ENCODE data around the gene HOXD12. TPM values are rescaled to one million over a fixed set of nuclear protein-coding genes. Genes with fewer than 3 reads are reported as not detected.

The HOXD12 gene
- total RNA-seq, 1 experiment from 2014 or later = 0.27 TPM

- no peak for DNase-seq (ENCODE audit: low read depth, low spot score)
- peak; percentile 76 for ATAC-seq
- no peaks in the 10 kb centered on the region for H3K79me2 ChIP-seq (ENCODE audit: insufficient read depth, low read length)
- no peak within 1 kb of the TSS for H3K27ac ChIP-seq (ENCODE audit: low read depth, low read length)
- TF ChIP-seq REST (IDR thresholded peaks at IDR 0.05; ENCODE audit: low read depth) (no peak), JUND (IDR thresholded peaks at IDR 0.05) (no peak), CTCF (IDR thresholded peaks at IDR 0.05 in 2 of 3, conservative IDR thresholded peaks at IDR 0.05 in 1 of 3; ENCODE audit: borderline replicate concordance in 1 of 3, insufficient read depth in 1 of 3, low read depth in 2 of 3, low read length in 2 of 3) (no peak), EZH2phosphoT487 (IDR thresholded peaks at IDR 0.05; ENCODE audit: borderline replicate concordance) (no peak), POLR2A (IDR thresholded peaks at IDR 0.05; ENCODE audit: borderline replicate concordance, extremely low read depth, insufficient read depth, insufficient read length) (no peak), ZFX (IDR thresholded peaks at IDR 0.05) (no peak), YY1 (IDR thresholded peaks at IDR 0.05; ENCODE audit: extremely low read depth, insufficient replicate concordance, low read depth, low read length) (no peak), EGR1 (IDR thresholded peaks at IDR 0.05; ENCODE audit: low read depth) (no peak), SP1 (IDR thresholded peaks at IDR 0.05; ENCODE audit: low read depth) (no peak), ATF3 (IDR thresholded peaks at IDR 0.05) (no peak), ZBTB33 (IDR thresholded peaks at IDR 0.05; ENCODE audit: extremely low read depth, insufficient replicate concordance, low read length) (no peak), EZH2 (IDR thresholded peaks at IDR 0.05) (no peak), CBX3 (IDR thresholded peaks at IDR 0.05; ENCODE audit: low read depth) (no peak), POLR2AphosphoS5 (IDR thresholded peaks at IDR 0.05; ENCODE audit: low read depth, low read length) (no peak), MAX (IDR thresholded peaks at IDR 0.05) (no peak; the same call in 1 of the 2 replicates), SIN3A (IDR thresholded peaks at IDR 0.05; ENCODE audit: low read depth) (no peak), RAD21 (IDR thresholded peaks at IDR 0.05; ENCODE audit: low read depth) (no peak), SRF (IDR thresholded peaks at IDR 0.05; ENCODE audit: low read depth) (no peak)
- no peaks in the 10 kb centered on the region for H3K9me3 ChIP-seq (ENCODE audit: control insufficient read depth in 1 of 2, insufficient read depth in 1 of 2, low read depth in 1 of 2, low read length in 2 of 2)
- H3K27me3 ChIP-seq (ENCODE audit: insufficient read depth, low read length) = no peaks in the 10 kb centered on the region
- H3K9me2 ChIP-seq (ENCODE audit: insufficient read depth) = no peaks in the 10 kb centered on the region
- H2AFZ ChIP-seq (ENCODE audit: low read depth, low read length, poor library complexity, severe bottlenecking) = peak within 1 kb of the TSS; percentile 94
- intact Hi-C loops (cut with micrococcal nuclease) = no loop called here
- H3K9ac ChIP-seq (ENCODE audit: low read length) = peak within 1 kb of the TSS; percentile 23; the same call in 1 of the 2 replicates
- no peaks in the 10 kb centered on the region for H3K36me3 ChIP-seq (ENCODE audit: control insufficient read depth in 1 of 2, insufficient read depth in 2 of 2, low read length in 2 of 2)
- BruUV-seq (replicated peaks) = no TSS peak
- POLR2A ChIA-PET = no interaction called here
- peaks cover 0 to 18% of the 10 kb centered on the region in 2 experiments; a peak in 1 of 4 replicates for H3K4me1 ChIP-seq (ENCODE audit: control insufficient read depth in 1 of 2, insufficient read depth in 2 of 2, low read length in 2 of 2)
- H4K20me1 ChIP-seq (ENCODE audit: insufficient read depth) = no peaks in the 10 kb centered on the region
- peak within 1 kb of the TSS; percentile 32 to 56 for H3K4me3 ChIP-seq (replicated peaks in 1 of 2; ENCODE audit: low read depth in 1 of 2, low read length in 2 of 2)
- RAD21 ChIA-PET (ENCODE audit: low non-redundant PET in 1 of 2, low total read pairs in 2 of 2, uncharacterized antibody in 2 of 2, unreplicated experiment in 2 of 2) = interaction anchor here in 1 of 2 experiments (0.6 kb wide), 1 partner anchor 711 kb away, joined by 3 read pairs; no protein-coding TSS in a partner anchor
- CTCF ChIA-PET = interaction anchor here (1.4 kb wide), 1 partner anchor 9 kb away, joined by 3 read pairs; no protein-coding TSS in a partner anchor
- H3K4me2 ChIP-seq (ENCODE audit: low read length) = peak within 1 kb of the TSS; percentile 89
These were observed 7.3 kb downstream of the HOXD12 start, which contains the start of gene HOXD11 for GRCh38 chr2:176106581-176107539. Gene HOXD11, plus strand, starts transcription at chr2:176107280. Its CDS starts 76 bp downstream, at chr2:176107356.

Measured in HCT116 (cell line).